HL-60 (cell line): ENCODE measurements around the gene ASCC3.

Experiments used
- DNase-seq, 2 experiments: peaks; one replicate each; pipeline ENCODE4 v3.0.0-alpha.2; 2010 to 2020; ENCODE audit warnings: low read depth in 1 of 2, low spot score in 1 of 2
- H3K27ac ChIP-seq: fragments of 250-450 bp; sonication (Bioruptor Pico); replicated peaks from 2 replicates; pipeline ENCODE4 v1.5.1; 2020; ENCODE audit warnings: mild to moderate bottlenecking, moderate library complexity
- H3K27me3 ChIP-seq: fragments of 250-450 bp; sonication (Bioruptor Pico); 2 replicates; pipeline ENCODE4 v1.5.1; 2021; ENCODE audit warnings: mild to moderate bottlenecking, moderate library complexity; ENCODE audit not compliant: insufficient read depth, poor library complexity, severe bottlenecking
- H3K4me3 ChIP-seq: replicated peaks from 2 replicates; pipeline ENCODE4 v1.5.1; 2011; ENCODE audit warnings: mild to moderate bottlenecking, control low read depth, low read length; ENCODE audit not compliant: insufficient read depth
- CTCF ChIP-seq: IDR thresholded peaks from one replicate; pipeline ENCODE4 v1.5.1; 2011; ENCODE audit warnings: low read length, control low read depth, inconsistent platforms; ENCODE audit not compliant: insufficient read depth
- GABPA ChIP-seq: IDR thresholded peaks from 2 replicates; pipeline ENCODE4 v1.6.1; 2012; ENCODE audit warnings: low read depth
- POLR2AphosphoS5 ChIP-seq: IDR thresholded peaks from 2 replicates; pipeline ENCODE4 v1.6.1; 2012; ENCODE audit warnings: low read depth
- REST ChIP-seq: IDR thresholded peaks from 2 replicates; pipeline ENCODE4 v1.6.1; 2012; ENCODE audit warnings: low read depth; ENCODE audit not compliant: insufficient replicate concordance
- SPI1 ChIP-seq: IDR thresholded peaks from 2 replicates; pipeline ENCODE4 v1.6.1; 2012; ENCODE audit warnings: low read depth, mild to moderate bottlenecking, borderline replicate concordance

Gene ASCC3

GRCh38 chr6:100593522-100593921, 287.6 kb downstream of the ASCC3 start:
- H3K4me3 ChIP-seq = no peak overlapping the region
- no peak for TF ChIP-seq POLR2AphosphoS5
- TF ChIP-seq GABPA = no peak
- TF ChIP-seq SPI1 = no peak
- TF ChIP-seq CTCF = no peak
- no peak for TF ChIP-seq REST
- H3K27me3 ChIP-seq = no peaks in the 10 kb centered on the region
- H3K27ac ChIP-seq = no peak overlapping the region
- DNase-seq = no peak

- TF ChIP-seq REST = no peak
- Histone ChIP-seq H3K27ac (no peak overlapping the region), H3K4me3 (no peak overlapping the region), H3K27me3 (no peaks in the 10 kb centered on the region)
- DNase-seq = no peak
Measured at GRCh38 chr6:100592929-100593328, 288.2 kb downstream of the ASCC3 start.

GRCh38 chr6:100577425-100577824, 303.7 kb downstream of the ASCC3 start:
- no peak for DNase-seq
- no peak overlapping the region for H3K4me3 ChIP-seq
- TF ChIP-seq SPI1 (no peak), REST (no peak), GABPA (no peak), POLR2AphosphoS5 (no peak), CTCF (no peak)
- no peak overlapping the region for H3K27ac ChIP-seq
- H3K27me3 ChIP-seq = no peaks in the 10 kb centered on the region

- DNase-seq = no peak
- H3K4me3 ChIP-seq = no peak overlapping the region
- H3K27me3 ChIP-seq = no peaks in the 10 kb centered on the region
- H3K27ac ChIP-seq = no peak overlapping the region
- TF ChIP-seq GABPA (no peak), SPI1 (no peak), CTCF (no peak)
Measured at GRCh38 chr6:100575921-100576320, 305.2 kb downstream of the ASCC3 start.
